HG02981 (cell line): Measurements from ENCODE around the gene CAPN9.
"Not testable (repeated sequence)": the region's sequence is repeated elsewhere in the genome, so short reads cannot be mapped to it uniquely, and the experiment has no call there.

ENCODE experiments used
- ATAC-seq: cut with Tn5 transposase; IDR thresholded peaks from one replicate; pipeline ENCODE4 v1.9.1; 2021; ENCODE audit warnings: mild to moderate bottlenecking, moderate library complexity; ENCODE audit not compliant: unreplicated experiment

The CAPN9 gene

DNA sequence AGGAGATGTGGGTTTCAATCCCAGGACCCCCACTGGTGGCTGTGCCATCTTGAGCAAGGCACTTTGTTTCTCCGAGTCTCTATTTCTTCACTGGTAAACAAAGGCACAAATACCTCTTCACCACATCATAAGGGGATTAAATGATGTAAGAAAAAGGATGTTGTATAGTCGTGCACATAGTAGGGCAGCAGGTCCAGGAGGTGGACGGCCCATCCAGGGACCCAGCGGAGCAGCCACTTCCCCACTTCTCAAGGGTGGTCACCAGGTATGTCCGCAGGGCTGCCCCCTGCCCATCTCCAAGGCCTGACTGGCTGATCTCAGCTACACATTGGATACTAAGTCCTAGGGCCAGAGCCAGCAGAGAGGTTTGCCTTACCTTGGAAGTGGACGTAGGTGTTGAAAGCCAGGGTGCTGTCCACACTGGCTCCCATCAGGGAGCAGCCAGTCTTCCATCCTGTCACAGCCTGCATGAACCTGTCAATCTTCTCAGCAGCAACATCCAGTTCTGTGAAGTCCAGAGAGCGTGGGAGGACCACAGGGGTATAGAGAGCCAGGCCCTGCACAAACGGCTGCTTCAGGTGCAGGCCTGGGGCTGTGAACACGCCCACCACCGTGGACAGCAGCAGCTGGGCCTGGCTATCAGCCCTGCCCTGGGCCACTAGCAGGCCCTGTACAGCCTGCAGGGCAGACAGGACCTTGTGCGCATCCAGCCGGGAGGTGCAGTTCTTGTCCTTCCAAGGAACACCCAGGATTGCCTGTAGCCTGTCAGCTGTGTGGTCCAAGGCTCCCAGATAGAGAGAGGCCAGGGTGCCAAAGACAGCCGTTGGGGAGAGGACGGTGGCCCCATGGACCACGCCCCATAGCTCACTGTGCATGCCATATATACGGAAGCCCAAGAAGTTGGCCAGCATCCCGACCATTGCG lies 37.3 kb upstream of the CAPN9 start:
- no peak for ATAC-seq

DNA sequence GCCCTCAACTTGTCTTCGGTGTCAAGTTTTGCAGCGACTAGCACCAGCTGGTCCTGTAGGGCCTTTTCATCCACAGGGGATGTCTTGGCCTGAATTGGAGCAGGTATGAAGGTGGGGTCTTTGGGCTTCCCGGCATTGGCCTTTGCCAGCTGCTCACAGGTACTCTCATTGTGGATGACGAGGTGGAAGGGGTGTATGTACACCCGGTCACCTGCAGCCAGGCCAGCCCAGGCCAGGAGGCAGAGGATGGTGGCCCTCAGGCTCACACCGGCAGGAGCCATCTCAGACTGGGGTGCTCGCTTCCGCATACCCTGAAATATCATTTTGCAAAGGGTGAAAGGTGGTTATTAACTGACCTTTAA lies 36.7 kb upstream of the CAPN9 start:
- ATAC-seq, result no peak

DNA sequence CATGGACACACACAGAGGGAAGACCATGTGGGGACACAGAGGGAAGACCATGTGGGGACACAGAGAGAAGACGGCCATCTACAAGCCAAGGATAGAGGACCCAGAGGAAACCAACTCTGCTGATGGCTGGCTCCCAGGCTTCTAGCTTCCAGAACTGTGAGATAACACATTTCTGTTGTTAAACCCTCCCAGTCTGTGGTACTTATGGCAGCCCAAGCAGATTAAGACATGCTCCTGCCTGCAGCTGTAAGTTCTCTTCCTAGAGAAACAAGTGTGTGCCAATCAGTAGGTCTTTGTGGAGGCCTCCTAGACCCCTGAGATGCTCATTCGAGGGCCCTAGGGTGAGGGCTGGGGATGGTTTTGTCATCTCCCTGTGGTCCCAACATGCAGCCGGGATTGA lies 35.9 kb upstream of the CAPN9 start:
- no peak for ATAC-seq

DNA sequence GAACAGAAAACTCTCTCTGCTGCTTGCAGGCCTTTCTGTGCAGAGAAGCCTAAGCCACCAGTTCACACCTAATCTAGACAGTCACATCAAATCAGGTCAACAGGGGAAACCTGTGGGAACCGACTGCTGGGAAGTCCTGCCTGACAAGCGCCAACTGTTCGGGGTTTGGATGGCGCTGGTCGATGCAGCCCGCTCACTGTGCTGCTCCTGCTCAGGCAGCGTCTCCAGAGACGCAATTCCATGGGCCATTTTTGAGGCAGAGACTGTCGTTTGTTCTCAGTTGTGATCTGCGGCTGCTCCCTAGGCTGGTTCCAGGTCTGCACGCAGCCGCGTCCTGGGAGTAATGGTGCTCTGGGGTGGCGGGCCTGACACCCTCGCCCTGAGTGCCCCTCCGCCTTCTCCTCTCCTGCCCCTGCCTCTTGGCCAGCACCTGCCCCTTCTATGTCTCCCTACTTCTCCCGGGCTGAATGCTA lies 34.7 kb upstream of the CAPN9 start:
- ATAC-seq, result no peak

DNA sequence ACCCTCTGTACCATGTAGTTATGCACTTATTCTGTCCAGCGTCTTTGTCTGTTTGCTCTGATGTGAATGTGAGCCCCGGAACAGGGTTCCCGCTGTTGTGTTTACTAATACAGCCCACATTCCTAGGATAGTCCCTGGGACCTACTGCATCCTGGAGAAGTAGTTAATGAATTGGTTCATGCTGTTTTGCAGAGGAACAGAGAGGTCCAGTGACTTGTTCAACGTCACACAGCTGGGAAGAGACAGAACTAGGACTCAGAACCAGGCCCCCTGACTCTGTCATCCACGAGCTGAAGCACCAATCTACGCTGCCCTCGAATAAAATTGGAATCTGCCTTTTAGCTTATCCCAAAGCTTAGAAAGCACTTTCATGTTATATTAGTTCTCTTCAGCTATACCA lies 34.0 kb upstream of the CAPN9 start:
- ATAC-seq, result no peak

DNA sequence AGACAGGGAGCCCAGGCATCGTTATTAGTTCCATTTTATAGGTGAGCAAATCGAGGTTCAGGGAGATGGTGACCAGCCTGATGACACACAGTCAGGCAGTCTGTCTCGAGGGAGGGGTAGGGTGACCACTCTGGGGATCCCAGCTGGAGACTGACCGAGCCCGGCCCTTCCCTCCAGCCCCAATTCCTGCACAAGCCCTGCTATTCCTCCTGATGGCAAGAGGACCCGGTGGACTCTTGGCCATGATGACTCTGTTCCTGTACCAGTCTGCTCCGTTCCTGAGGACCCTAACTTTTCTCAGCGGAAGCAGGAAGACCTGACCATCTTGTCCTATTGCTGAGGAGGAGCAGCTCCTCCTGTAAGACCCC lies 33.7 kb upstream of the CAPN9 start:
- no peak for ATAC-seq

DNA sequence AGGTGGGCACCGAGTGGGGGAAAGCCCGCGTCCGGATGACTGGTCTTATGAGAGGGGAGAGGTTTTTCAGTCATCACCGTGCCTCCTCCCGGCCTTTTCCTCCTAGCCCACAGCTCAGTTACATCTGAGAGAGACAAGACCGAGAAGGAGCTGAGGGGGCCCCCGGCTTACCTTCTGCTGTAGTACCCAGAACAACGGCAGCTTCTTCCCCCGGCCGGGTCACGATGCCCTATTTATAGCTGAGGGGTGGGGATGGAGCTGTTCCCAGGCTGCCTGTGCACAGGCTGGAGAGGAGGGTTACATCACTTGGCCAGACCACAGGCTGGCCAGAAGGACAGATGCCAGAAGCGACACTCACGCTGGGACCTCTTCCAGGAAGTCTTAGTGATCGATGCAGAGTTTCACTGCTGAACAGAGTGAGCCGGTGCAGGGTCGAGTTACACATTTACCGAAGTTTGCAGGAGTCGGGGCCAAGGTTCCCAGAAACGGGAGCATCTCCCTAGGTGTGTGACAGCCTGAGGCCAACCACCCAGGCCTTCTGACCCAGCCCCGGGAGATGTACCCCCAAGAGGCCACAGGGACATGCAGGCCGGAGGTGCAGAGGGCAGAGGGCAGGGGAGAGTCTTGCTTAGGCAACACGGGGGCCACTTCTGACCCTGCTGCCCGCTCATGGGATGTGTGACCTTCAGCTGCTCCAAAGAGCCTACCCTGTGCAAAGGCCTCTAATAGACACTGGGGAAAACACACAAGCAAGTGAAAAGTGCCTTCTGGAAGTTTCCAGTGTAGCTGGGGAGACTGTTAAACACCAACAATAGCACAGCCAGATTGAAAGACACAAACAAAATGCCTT lies 33.0 kb upstream of the CAPN9 start, which contains the start of gene AGT:
Gene AGT, minus strand, starts transcription at position 208 of the 850 bp plus-strand sequence. CDS start 3,299 bp downstream, outside the sequence.
- no peak for ATAC-seq

DNA sequence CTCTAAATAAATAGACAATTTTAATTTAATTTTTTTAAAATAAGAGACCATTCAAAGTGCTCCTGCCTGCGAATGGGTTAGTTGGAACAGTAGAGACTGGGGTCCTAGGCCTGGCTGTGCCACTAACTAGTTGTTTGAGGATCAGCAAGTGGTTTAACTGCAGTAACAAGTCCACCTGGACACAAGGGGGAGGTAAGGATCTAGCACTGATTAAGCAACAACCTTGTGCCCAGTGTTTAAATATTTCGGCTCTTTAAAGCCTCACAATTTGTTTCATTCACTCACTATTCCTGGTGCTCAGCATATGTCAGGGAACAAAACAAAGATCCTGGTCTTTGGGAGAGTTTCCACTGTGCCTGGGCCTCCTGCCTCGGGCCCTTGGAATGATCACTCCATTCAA lies 31.7 kb upstream of the CAPN9 start:
- ATAC-seq, result no peak

DNA sequence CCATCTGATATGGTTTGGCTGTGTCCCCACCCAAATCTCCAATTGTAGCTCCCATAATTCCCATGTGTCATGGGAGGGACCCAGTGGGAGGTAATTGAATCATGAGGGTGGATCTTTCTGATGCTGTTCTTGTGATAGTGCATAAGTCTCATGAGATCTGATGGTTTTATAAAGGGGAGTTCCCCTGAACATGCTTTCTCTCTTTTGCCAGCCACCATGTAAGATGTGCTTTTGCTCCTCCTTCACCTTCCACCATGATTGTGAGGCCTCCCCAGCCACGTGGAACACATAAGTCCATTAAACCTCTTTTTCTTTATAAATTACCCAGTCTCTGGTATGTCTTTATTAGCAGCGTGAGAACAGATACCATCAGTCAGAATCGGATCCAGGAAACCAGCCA lies 30.7 kb upstream of the CAPN9 start:
- ATAC-seq, result not testable (repeated sequence)

DNA sequence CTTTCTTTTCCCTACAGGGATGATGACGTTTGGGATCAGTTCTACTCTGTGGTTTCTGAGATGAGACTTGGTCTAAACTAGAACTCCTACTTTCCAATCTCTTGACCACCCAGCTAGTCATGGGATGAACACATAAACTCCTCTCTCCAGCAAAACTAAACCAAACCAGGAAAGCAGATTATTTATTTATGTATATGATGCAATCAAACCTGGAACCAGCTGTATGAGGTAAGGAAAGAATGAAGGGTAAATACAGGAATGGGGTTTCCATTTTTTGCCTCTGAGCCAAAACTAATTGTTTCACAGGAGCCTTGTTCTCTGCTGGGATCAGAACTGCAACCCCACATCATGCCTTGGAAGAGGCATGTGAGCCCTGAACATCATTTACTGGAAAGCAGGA lies 29.9 kb upstream of the CAPN9 start:
- ATAC-seq, result no peak

DNA sequence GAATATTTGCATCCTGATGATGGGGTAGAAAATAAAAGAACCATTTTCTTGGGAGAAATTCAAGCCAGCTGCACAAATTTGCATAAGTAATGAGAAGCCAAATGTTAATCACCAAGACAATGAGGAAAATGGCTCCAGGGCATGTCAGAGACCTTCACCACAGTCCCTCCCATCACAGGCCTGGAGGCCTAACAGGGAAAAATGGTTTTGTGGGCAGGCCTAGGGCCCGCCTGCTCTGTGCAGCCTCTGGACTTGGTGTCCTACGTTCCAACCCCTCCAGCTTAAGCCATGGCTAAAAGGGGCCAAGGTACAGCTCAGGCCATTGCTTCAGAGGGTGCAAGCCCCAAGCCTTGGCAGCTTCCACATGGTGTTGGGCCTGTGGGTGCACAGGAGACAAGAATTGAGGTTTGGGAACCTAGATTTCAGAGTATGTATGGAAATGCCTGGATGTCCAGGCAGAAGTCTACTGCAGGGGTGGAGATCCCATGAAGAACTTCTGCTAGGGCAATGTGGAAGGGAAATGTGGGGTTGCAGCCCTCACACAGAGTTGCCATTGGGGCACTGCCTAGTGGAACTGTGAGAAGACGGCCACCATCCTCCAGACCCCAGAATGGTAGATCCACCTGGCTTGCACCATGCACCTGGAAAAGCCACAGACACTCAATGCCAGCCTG lies 25.2 kb upstream of the CAPN9 start:
- ATAC-seq, result not testable (repeated sequence)

DNA sequence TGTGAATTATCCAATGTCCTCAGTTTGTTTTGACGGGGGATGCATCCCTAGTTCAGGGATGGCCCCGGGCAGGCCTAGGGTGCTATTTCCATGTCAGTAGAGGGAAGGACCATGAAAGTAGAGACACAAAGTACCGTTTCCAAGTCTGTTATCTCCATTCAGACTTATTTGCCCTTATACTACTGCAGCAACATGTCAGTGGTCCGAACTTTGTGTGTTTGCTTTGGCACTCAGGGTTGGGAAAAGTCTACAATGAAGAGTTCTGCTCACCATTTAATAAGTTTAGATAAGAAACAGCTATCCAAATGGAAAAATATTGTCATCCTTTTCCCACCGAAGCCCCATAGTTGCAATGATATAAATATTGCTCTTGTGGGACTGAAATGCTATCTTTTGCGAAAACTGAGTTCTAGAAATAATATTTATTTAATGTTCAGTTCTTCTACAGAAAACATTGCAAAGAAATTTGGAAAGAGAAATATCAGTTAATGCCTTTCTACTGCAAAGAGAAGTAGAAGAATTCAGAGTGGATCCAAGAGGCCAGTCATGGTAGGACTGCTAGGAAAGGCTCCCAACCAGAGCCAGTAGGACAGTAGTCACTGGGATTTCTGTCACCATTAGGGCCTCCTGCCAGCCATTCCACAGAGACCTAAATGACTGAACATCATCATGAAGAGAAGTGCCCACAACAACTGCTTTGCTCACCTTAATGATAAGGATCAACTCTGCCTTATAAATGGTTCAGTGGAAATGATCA lies 21.8 kb upstream of the CAPN9 start:
- ATAC-seq, result no peak

DNA sequence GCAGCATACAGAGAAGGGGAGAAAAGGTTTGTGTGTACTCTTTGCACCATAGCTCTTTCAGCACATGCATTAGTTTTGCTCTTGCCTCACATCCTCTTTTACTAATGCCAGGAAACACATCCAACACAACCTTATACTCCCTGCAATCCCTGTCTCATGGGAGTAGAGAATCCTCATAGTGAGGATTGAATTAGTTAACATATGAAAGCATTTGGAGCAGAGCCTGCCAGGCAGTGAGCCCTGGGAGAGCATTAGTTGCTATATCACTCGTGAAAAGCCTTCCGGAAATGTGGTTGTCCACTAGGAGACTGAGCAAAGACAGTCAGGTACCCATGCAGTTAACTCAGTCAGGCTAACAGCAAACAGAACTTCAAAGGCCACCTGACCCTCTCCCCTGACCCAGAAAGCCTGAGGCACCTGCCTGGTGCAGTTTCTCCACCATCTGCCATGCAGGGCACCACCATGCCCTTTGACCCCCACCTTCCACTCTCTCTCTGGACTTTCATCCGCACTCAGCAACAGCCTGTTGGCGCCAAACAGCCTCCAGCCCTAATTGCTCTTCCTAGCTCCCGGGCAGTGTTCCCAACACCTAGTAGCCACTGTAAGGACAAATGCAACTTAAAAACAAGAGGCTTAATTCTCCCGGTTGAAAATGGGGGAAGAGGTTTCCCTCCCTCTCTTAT lies 18.3 kb upstream of the CAPN9 start:
- ATAC-seq, result no peak

DNA sequence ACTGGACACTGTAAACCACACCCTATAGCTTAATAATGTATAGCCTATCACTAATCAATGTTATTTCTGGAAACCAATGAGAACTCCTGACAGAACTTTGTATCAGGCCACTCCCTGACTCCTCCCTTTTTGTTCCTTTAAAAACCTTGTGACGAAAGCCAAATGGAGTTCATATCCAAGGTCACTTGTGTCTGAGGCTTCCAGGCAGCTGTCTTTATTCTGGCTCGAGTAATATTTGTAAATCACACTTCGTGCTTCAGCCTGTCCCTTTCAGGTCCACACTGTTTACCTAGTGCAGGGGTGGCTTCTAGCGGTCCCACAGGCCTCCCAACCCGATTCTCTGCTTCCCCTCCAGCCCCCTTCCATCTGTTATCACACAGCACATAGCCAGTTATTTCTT lies 16.2 kb upstream of the CAPN9 start:
- ATAC-seq, result no peak

DNA sequence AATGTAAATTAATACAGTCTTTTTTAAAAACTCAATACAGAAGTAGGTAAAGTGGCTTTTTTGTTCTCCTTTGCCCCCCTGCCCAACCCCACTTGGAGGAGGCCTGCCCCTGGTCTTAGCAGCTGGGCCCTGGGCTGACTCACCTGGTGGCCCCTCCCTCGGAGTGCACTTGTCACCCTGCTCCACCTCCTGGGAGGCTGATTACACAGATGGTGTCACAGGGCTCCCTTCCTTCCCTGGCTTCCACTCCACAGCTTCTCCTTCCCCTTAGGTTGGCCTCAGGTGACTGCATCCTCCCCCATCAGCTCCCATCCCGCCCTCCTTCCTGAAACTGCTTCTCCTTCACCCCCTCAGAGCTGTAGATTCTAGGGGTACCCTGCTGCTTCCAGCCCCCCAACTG lies 11.7 kb upstream of the CAPN9 start:
- no peak for ATAC-seq

DNA sequence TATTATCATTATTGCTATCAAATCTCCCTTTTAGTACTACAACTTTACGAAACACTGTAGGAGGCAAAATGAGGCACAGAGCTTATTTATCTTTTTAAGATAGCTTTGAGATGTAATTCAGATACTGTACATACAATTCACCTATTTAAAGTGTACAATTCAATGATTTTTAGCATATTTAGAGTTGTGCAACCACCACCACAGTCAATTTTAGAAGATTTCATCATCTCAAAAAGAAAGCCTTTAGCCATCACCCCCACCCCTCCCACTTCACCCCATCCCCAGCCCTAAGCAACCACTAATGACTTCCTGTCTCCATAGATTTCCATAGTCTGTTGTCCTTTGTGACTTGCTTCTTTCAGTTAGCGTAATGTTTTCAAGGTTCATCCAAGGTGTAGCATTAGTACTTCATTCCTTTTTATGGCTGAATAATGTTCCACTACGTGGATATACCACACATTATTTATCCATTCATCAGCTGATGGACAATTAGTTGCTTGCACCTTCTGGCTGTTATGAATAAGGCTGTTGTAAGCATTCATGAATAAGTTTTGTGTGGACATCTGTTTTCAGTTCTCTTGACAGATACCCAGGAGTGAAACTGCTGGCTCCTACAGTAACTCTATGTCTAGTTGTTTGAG lies 9.4 kb upstream of the CAPN9 start:
- ATAC-seq, result no peak

DNA sequence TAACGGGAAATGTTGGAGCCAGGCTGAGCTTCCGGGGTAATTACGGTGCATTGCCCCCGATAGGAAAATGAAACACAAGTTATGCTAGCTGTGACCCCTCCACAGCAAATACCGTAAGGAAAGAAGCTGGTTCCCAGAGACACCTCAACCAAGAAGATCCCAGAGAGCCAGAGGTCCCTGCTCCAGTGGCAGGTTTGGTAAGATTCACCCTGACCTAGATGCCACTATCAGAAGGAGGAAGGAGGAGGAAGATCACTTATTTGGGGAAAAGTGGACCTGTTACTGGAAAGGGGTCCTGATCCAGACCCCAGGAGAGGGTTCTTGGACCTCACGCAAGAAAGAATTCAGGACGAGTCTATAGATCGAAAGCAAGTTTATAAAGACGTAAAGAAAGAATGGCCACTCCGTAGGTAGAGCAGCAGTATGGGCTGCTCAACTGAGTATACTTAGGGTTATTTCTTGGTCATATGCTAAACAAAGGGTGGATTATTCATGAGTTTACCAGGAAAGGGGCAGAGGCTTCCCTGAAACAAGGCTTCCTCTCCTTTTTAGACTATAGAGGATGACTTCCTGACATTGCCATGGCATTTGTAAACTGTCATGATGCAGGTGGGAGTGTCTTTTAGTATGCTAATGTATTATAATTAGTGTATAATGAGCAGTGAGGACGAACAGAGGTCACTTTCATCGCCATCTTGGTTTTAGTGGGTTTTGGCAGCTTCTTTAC lies 7.5 kb upstream of the CAPN9 start:
- no peak for ATAC-seq

DNA sequence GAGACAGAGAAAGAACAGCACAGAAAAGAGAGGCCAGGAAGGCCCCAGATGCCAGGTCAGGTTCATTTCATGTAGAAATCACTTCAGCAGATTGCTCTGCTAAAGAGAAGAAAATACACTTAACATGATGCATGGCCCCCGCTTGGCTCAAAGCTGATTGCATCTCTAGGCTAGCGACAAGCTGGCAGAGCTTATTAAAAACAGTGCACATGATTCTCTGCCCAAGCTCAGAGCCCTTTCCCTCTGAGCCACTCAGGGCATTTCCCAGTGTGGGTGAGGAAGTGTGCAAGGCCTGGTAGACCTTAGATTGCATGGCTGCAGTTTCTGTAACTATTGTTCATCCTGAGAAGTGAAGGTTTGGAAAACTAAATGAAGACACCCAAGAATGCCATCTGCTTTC lies 3.3 kb upstream of the CAPN9 start:
- ATAC-seq, result no peak

DNA sequence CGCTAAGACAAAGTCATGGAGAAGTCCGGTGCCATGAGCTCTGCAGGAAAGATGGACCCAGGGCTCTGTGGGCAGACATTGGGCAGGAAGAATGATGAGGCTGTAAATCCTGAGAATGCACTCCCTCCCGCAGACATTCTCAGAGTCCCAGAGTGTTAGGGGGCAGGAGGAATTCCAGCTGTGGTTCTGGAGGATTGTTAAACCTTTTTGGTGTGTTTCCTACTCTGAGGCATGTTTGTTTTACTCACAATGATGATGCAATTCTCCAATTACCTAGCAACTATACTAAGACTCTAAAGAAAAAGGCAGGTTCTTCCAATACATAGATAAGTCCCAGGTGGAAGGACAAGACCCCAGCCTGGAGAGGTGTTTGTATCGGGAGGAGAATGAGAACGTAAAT lies 2.8 kb upstream of the CAPN9 start:
- no peak for ATAC-seq
